IPS DF 6.9 (cell line): ENCODE measurements around the gene ZNF507.

Experiments used
- DNase-seq: peaks from one replicate; pipeline ENCODE4 v3.0.0-alpha.2; 2013; ENCODE audit warnings: low read depth, low spot score
- H3K27ac ChIP-seq: one replicate; pipeline ENCODE4 v1.5.1; 2013; ENCODE audit warnings: low read length, control low read depth
- H3K27me3 ChIP-seq: 2 replicates; pipeline ENCODE4 v1.6.1; 2013; ENCODE audit warnings: mild to moderate bottlenecking, low read length; ENCODE audit not compliant: control insufficient read depth, insufficient read depth
- H3K36me3 ChIP-seq: 2 replicates; pipeline ENCODE4 v1.6.1; 2013; ENCODE audit warnings: low read length; ENCODE audit not compliant: control insufficient read depth, insufficient read depth
- H3K4me1 ChIP-seq: 2 replicates; pipeline ENCODE4 v1.6.1; 2013; ENCODE audit warnings: low read length; ENCODE audit not compliant: control insufficient read depth, insufficient read depth
- H3K4me3 ChIP-seq: 2 replicates; pipeline ENCODE4 v1.5.1; 2013; ENCODE audit warnings: mild to moderate bottlenecking, low read length
- H3K9me3 ChIP-seq: 2 replicates; pipeline ENCODE4 v1.6.1; 2013; ENCODE audit warnings: low read length, inconsistent platforms; ENCODE audit not compliant: control insufficient read depth, insufficient read depth
- WGBS: extraction: QIAGEN DNeasy Blood & Tissue Kit; methylation state at CpG from one replicate; pipeline ENCODE4 v1.1.7; 2013; ENCODE audit warnings: mixed read lengths, missing lambda C conversion rate; ENCODE audit not compliant: insufficient read length, insufficient coverage; 5-methylcytosine and 5-hydroxymethylcytosine counted together

Gene ZNF507

GRCh38 chr19:32345261-32346207 is at the start of gene ZNF507:
Gene ZNF507 (plus strand): TSS chr19:32345610. CDS start chr19:32352831, 7,221 bp downstream.
- no peaks in the 10 kb centered on the region; the same call in 1 of the 2 replicates for H3K36me3 ChIP-seq
- peak; percentile 37 for DNase-seq
- H3K27ac ChIP-seq: no peak within 1 kb of the TSS
- no peaks in the 10 kb centered on the region for H3K27me3 ChIP-seq
- peak within 1 kb of the TSS; percentile 95 for H3K4me3 ChIP-seq
- no peaks in the 10 kb centered on the region for H3K9me3 ChIP-seq
- H3K4me1 ChIP-seq: no peaks in the 10 kb centered on the region
- no CpG with 5 or more reads among the region's 72 CpGs for WGBS

- Histone ChIP-seq H3K4me3 (no peak overlapping the region), H3K27ac (no peak overlapping the region), H3K4me1 (no peaks in the 10 kb centered on the region), H3K27me3 (no peaks in the 10 kb centered on the region), H3K36me3 (no peaks in the 10 kb centered on the region), H3K9me3 (no peaks in the 10 kb centered on the region)
- no CpG with 5 or more reads among the region's 1 CpG for WGBS
- no peak for DNase-seq
Observed at GRCh38 chr19:32296694-32297093, 48.7 kb upstream of the ZNF507 start.

GRCh38 chr19:32302778-32303177 is 42.6 kb upstream of the ZNF507 start:
- H3K36me3 ChIP-seq: no peaks in the 10 kb centered on the region
- H3K27ac ChIP-seq: no peak overlapping the region
- no peaks in the 10 kb centered on the region for H3K9me3 ChIP-seq
- H3K4me1 ChIP-seq: no peaks in the 10 kb centered on the region
- H3K27me3 ChIP-seq: no peaks in the 10 kb centered on the region
- H3K4me3 ChIP-seq: no peak overlapping the region
- DNase-seq: no peak

- no CpG with 5 or more reads among the region's 1 CpG for WGBS
- no peaks in the 10 kb centered on the region; the same call in 1 of the 2 replicates for H3K4me1 ChIP-seq
Observed at GRCh38 chr19:32303193-32303592, 42.2 kb upstream of the ZNF507 start.

GRCh38 chr19:32307591-32307990 is 37.8 kb upstream of the ZNF507 start:
- Histone ChIP-seq H3K27me3 (no peaks in the 10 kb centered on the region), H3K36me3 (no peaks in the 10 kb centered on the region), H3K27ac (no peak overlapping the region), H3K9me3 (no peaks in the 10 kb centered on the region), H3K4me3 (no peak overlapping the region), H3K4me1 (peaks cover 3% of the 10 kb centered on the region)
- no CpG with 5 or more reads among the region's 5 CpGs for WGBS
- DNase-seq: no peak

More at GRCh38 chr19:32303193-32303592, 42.2 kb upstream of the ZNF507 start:
- no peak for DNase-seq
- no peak overlapping the region for H3K4me3 ChIP-seq
- H3K9me3 ChIP-seq: no peaks in the 10 kb centered on the region
- H3K36me3 ChIP-seq: no peaks in the 10 kb centered on the region
- no peaks in the 10 kb centered on the region for H3K27me3 ChIP-seq
- H3K27ac ChIP-seq: no peak overlapping the region

- Histone ChIP-seq H3K9me3 (no peaks in the 10 kb centered on the region), H3K4me3 (no peak overlapping the region), H3K27me3 (no peaks in the 10 kb centered on the region), H3K27ac (no peak overlapping the region), H3K4me1 (peaks cover 3% of the 10 kb centered on the region), H3K36me3 (no peaks in the 10 kb centered on the region)
- no peak for DNase-seq
- no CpG with 5 or more reads among the region's 8 CpGs for WGBS
Observed at GRCh38 chr19:32308431-32309077, 36.9 kb upstream of the ZNF507 start.

- Histone ChIP-seq H3K27ac (no peak overlapping the region), H3K4me1 (peaks cover 3% of the 10 kb centered on the region), H3K4me3 (no peak overlapping the region), H3K9me3 (no peaks in the 10 kb centered on the region), H3K27me3 (no peaks in the 10 kb centered on the region), H3K36me3 (no peaks in the 10 kb centered on the region)
- no CpG with 5 or more reads among the region's 29 CpGs for WGBS
- no peak for DNase-seq
Observed at GRCh38 chr19:32309711-32310390, 35.6 kb upstream of the ZNF507 start.

- Histone ChIP-seq H3K36me3 (no peaks in the 10 kb centered on the region), H3K4me3 (no peak overlapping the region), H3K9me3 (no peaks in the 10 kb centered on the region), H3K27ac (no peak overlapping the region), H3K27me3 (no peaks in the 10 kb centered on the region), H3K4me1 (peaks cover 3% of the 10 kb centered on the region)
- WGBS: no CpG with 5 or more reads among the region's 10 CpGs
- DNase-seq: no peak
Observed at GRCh38 chr19:32311371-32311770, 34.0 kb upstream of the ZNF507 start.

- no CpG with 5 or more reads among the region's 6 CpGs for WGBS
- no peak overlapping the region for H3K4me3 ChIP-seq
- H3K4me1 ChIP-seq: peaks cover 3% of the 10 kb centered on the region
- no peak overlapping the region for H3K27ac ChIP-seq
- H3K27me3 ChIP-seq: no peaks in the 10 kb centered on the region
- no peak for DNase-seq
- no peaks in the 10 kb centered on the region for H3K36me3 ChIP-seq
- no peaks in the 10 kb centered on the region for H3K9me3 ChIP-seq
Observed at GRCh38 chr19:32313569-32314265, 31.7 kb upstream of the ZNF507 start.

GRCh38 chr19:32316034-32316433 is 29.4 kb upstream of the ZNF507 start:
- no peak for DNase-seq
- Histone ChIP-seq H3K36me3 (no peaks in the 10 kb centered on the region), H3K4me3 (no peak overlapping the region), H3K4me1 (no peaks in the 10 kb centered on the region; the same call in 1 of the 2 replicates), H3K9me3 (no peaks in the 10 kb centered on the region), H3K27me3 (no peaks in the 10 kb centered on the region), H3K27ac (no peak overlapping the region)
- no CpG with 5 or more reads among the region's 6 CpGs for WGBS
